ENCODE measurements around the gene GALT. TPM values are rescaled to one million over a fixed set of nuclear protein-coding genes. Genes with fewer than 3 reads are reported as not detected.
A peak's percentile ranks its signal among the peaks of the same experiment; 100 is the strongest.

GALT gene
- polyA plus RNA-seq, 10 donors = 28.2 to 48.1 (median 33.9) TPM

GRCh38 chr9:34675048-34675714 is 28.7 kb downstream of the GALT start:
- peak in 2 of 3 donors; percentile 43 to 63 for DNase-seq

DNA sequence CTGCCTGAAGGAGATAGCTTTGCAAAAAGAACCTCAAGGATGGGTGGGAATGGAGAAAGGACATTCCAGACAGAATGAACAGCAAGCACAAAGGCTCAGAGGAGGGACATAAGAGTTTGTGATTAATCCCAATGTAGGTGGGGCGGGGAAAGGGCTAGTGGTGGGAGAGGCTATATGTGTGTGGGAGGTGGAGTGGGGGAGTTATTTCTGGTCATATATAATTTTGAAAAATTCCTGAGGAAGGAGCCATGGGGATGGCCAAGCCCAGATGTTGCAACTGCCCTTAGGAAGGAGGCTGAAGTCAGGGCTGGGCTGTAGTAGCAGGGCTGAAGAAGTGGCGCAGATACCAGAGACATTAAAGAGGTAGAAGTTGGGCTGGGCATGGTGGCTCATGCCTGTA is 29.4 kb downstream of the GALT start:
- no peak for DNase-seq

GRCh38 chr9:34684145-34684544 is 37.7 kb downstream of the GALT start:
- DNase-seq = no peak

DNA sequence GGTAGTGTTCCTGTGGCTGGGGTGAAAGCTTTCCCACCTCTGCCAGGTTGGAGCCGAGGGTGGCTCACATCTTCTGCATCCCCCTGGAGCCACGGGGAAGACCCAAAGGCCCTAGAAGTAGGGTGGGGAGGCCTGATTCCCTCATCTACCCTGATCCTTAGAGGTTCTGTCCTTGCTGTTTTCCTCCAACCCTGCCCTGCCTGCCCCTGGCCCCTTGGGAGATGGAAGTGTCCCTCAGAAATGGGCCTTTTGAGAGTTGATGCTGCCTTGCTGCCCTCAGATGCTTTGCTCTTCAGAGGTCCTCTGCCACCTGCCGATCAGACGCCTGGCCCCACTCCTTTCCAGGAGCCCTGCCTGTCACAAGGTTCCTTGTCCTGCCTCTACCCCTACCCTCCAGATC is 38.3 kb downstream of the GALT start:
- DNase-seq = no peak

- DNase-seq = no peak
Observed at GRCh38 chr9:34685591-34685990, 39.1 kb downstream of the GALT start.

DNA sequence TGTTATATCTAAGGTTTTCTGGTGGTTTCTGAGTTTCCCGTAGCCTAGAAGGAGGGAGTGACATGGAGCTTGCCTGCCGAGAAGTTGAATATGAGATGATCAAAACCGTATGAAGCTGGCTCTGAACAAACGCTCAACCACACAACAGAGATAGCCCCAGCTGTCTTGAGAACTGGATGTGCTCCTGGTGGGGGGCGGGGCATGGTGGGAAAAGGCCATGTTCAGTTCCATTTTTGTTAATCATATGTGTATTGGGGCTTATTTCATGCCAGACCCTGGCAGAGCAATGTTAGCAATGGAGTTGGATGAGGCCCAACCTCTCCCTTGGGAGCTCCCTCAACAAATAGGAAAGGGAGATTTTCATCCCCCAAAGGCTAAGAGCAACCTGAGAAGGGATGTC is 39.8 kb downstream of the GALT start:
- no peak for DNase-seq

- no peak for DNase-seq
Observed at GRCh38 chr9:34686732-34687131, 40.3 kb downstream of the GALT start.

- DNase-seq = no peak
Observed at GRCh38 chr9:34687276-34688030, 41.0 kb downstream of the GALT start.

DNA sequence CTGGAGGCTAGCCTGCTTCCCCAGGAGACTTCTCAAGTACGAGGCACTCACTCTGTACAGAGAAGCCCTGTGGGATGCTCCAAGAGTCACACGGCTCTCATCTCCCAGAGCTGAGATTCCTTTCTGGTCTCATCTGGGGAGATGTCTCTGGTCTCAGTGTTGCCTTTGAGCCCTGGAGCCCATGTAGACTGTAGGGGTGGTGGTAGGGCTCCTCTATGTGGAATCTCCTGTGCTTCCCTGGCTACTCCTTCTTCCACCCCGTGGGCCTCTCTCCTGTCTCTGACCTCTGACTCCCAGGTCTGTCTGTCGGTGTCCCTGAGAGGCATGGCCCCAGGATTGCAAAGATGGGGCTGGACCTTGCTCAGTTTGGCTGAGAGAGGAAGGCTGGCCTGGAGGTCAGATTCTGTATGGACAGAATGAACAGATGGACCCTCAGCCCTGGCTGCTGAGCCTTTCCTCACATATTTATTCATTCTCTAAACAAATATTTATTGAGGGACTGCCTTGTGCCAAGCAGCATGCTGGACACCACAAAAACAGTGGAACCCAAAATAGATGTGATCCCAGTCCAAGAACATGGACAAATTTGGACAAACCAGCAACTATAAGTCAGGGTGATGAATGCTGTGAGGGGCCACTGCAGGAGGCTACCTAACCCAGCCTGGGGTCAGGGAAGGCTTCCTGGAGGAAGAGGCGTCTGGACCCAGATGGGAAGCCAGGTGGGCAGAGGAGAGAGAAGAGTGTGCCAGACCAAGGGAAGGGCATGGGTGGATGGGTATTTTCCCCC is 42.0 kb downstream of the GALT start:
- DNase-seq = no peak

DNA sequence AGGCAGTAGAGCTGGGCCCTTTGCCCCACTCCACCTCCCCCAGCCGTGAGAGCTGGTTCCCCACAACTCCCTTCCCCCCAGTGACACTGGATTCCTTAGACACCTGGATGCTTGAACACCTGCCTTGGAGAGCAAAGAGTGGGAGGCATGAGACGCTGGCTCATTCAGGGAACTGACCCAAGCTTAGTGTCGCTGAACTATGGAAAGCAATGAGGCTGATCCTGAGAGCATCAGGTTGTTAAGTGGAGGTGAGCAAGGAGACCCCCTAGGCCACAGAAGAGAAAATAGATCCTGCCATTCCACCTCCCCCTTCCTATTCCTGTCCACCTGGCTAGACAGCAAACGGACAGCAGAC is 42.6 kb downstream of the GALT start:
- DNase-seq = no peak

DNA sequence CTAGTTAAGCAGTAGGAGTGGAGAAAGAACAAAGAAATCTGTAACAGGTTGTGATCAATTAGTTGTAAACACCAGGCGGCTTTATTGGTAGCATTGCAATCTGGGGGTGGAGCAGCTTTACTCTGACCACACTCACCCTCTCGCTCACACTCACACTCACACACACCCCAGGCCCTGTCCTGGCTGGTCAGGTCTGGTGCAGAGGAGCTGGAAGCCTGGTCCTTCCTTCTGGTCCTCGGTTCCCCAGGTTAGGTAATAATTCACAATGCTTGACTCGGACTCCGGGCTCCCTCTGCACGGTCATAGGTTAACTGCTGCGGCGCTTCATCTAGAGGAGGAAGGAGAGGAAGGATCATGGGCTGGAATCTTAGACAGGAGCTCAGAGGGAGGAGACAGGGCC is 43.0 kb downstream of the GALT start:
- no peak for DNase-seq

DNA sequence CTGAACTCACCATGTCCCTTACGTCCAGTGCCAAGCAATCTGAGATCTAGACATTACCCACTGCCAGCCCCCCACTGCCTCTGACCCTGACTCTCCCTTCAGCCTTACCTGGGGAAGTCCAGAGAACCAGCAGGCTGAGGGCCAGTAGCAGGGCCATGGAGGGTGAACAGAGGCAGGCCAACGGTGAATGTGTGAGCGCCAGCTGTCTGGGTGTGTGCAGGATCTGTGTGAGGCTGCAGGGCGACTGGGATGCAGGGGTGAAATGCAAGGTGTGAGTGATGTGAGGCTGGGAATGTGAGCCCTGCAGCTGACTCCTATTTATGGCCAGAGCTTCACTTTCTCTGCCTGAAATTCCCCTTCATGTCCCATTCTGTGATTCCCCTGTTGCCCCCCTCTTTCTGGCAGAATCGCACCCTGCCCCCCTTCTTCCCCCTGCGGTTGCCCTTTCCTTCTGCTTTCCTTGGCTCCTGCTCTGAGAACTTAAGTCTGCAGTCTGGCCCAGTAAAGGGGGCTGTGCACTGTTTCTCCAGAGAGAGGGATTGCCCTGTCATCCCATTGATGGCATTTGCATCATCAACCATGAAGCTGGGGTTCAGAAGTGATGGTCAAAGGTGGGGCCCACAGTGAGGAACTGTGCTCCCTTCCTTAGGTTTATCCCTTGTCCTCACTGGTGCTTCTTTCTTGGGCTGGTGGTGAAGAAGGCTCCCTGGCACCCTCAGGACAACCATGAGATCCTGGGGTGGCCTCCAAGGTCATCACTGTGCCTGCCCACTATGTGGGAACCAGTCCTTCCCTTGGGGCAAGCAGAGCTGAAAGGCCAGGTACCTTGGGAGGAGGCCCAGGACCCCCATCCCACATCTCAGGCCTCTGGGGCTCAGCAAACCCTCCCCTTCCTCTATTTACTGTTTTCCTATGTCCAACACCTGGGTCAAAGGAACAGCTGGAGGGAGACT is 44.8 kb downstream of the GALT start, which contains the start of gene CCL19:
Gene CCL19 (minus strand): TSS at position 294 of the 953 bp plus-strand sequence. CDS start 137 bp downstream, at position 157.
- DNase-seq = no peak

DNA sequence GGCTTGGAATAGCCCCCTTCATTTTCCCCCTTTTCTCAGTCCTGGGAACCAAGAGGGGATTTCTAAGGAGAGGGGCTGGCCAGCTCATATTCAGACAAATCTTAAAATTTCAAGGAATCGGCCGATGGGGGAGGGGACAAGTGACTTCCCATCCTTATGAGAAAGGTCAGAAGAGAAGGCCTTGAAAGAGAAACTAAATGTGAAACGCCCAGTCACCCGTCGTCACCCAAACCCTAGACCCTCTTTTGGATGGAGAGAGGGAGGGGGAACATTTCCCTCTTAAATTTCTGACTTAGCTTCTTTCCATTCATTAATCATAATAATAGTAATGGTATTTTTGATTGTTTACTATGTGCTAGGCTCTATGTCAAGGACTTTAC is 45.5 kb downstream of the GALT start:
- no peak for DNase-seq

DNA sequence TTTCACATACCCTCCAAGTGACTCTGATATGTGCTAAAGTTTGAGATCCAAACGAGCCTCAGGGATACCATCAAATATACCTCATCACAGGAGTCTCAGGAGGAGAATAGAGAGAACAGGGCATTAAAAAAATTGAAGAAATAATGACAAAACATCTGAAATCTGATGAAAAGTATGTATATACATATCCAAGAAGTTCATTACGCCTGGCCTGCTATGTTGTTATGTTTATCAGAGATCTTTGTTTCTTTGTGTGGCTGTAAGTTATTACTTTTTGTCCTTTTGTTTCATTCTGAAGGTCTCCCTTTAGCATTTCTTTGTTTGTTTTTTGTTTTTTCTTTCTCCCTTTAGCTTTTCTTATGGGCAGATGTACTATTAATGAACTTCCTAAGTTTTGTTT is 47.1 kb downstream of the GALT start:
- DNase-seq = no peak

DNA sequence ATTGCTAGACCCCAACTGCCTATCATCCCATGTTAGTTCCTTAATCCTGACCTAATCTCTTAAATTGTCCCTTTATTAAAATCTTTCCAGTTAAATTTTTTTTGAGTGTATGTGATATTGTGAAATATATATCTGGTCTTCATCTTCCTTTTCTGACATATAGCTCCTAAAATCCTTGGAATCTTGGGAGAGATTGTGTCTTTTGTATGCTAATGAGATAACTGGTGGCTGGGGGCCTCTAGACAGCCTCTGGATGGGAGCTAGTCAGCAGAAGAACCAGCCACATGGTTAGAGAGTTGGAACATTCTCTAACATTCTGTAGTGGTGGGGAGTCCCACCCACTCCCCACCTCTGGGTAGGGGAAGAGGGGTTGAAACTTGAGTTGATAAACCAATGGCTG is 48.3 kb downstream of the GALT start:
- no peak for DNase-seq

Other genes with a start within 250 kb of the GALT start
- 10 to 100 TPM in 8 of 10 donors, 1 to 10 TPM in 2; 9.8 to 15.0 (median 11.8) TPM for gene FAM219A, start 188.1 kb upstream of the GALT start, polyA plus RNA-seq (ENCODE audit: insufficient read length in 10 of 10)
- under 1 TPM in 2 of 10 donors, not detected in 8; 0.23 to 0.30 TPM for gene DNAI1, start 187.9 kb upstream of the GALT start, polyA plus RNA-seq (ENCODE audit: insufficient read length in 10 of 10)
- gene ENHO, start 123.7 kb upstream of the GALT start, polyA plus RNA-seq (ENCODE audit: insufficient read length in 10 of 10) = 1 to 10 TPM; 2.5 to 5.2 (median 3.4) TPM
- gene CNTFR, start 57.0 kb upstream of the GALT start, polyA plus RNA-seq (ENCODE audit: insufficient read length in 10 of 10) = 10 to 100 TPM; 24.5 to 98.6 (median 54.8) TPM
- gene RPP25L, start 34.6 kb upstream of the GALT start, polyA plus RNA-seq (ENCODE audit: insufficient read length in 10 of 10) = 10 to 100 TPM; 15.3 to 22.3 (median 18.5) TPM
- gene DCTN3, start 26.2 kb upstream of the GALT start, polyA plus RNA-seq (ENCODE audit: insufficient read length in 10 of 10) = 10 to 100 TPM; 53.7 to 75.6 (median 66.5) TPM
- under 1 TPM in 5 of 10 donors, not detected in 5; 0.11 to 0.24 (median 0.18) TPM for gene ARID3C, start 17.6 kb upstream of the GALT start, polyA plus RNA-seq (ENCODE audit: insufficient read length in 10 of 10)
- 10 to 100 TPM; 35.5 to 60.7 (median 47.0) TPM for gene SIGMAR1, start 8.9 kb upstream of the GALT start, polyA plus RNA-seq (ENCODE audit: insufficient read length in 10 of 10)
- 100 to 1,000 TPM in 8 of 10 donors, 10 to 100 TPM in 2; 92.2 to 164 (median 110) TPM for gene IL11RA, start 5.5 kb downstream of the GALT start, polyA plus RNA-seq (ENCODE audit: insufficient read length in 10 of 10)
- under 1 TPM in 9 of 10 donors, not detected in 1; 0.47 to 0.95 (median 0.78) TPM for gene CCL27, start 16.0 kb downstream of the GALT start, polyA plus RNA-seq (ENCODE audit: insufficient read length in 10 of 10)
- 10 to 100 TPM in 1 of 10 donors, 1 to 10 TPM in 3, not detected in 6; 1.5 to 12.3 (median 6.0) TPM for gene CCL19, start 44.6 kb downstream of the GALT start, polyA plus RNA-seq (ENCODE audit: insufficient read length in 10 of 10)
- gene CCL21, start 63.5 kb downstream of the GALT start, polyA plus RNA-seq (ENCODE audit: insufficient read length in 10 of 10) = 10 to 100 TPM in 9 of 10 donors, 1 to 10 TPM in 1; 4.1 to 58.5 (median 26.1) TPM